ENCODE data around the gene ABCG1.

The ABCG1 gene

GRCh38 chr21:42332557-42333317, 113.8 kb downstream of the ABCG1 start:
- no peak for DNase-seq

- no peak for DNase-seq
Observed at GRCh38 chr21:42336054-42336453, 117.1 kb downstream of the ABCG1 start.

GRCh38 chr21:42337276-42337675, 118.3 kb downstream of the ABCG1 start:
- no peak for DNase-seq

- DNase-seq = peak; percentile 9
Observed at GRCh38 chr21:42337830-42338728, 119.1 kb downstream of the ABCG1 start.

GRCh38 chr21:42338729-42339715, 120.1 kb downstream of the ABCG1 start:
- DNase-seq = no peak

GRCh38 chr21:42340187-42341050, 121.5 kb downstream of the ABCG1 start:
- no peak for DNase-seq

- DNase-seq = no peak
Observed at GRCh38 chr21:42341776-42342542, 123.0 kb downstream of the ABCG1 start.

GRCh38 chr21:42343101-42343500, 124.2 kb downstream of the ABCG1 start:
- no peak for DNase-seq

- DNase-seq = no peak
Observed at GRCh38 chr21:42343556-42343955, 124.6 kb downstream of the ABCG1 start.

- no peak for DNase-seq
Observed at GRCh38 chr21:42343963-42344510, 125.1 kb downstream of the ABCG1 start.

- no peak for DNase-seq
Observed at GRCh38 chr21:42344631-42345030, 125.7 kb downstream of the ABCG1 start.

GRCh38 chr21:42346441-42346840, 127.5 kb downstream of the ABCG1 start:
- no peak for DNase-seq
